NCI-H1417 treated with DMSO at 0.1 percent for 48 hours (cell line): ENCODE results near the gene CDH13.

Experiments used
- DNase-seq: peaks from one replicate; lab custom pipeline; 2025; lab: John Stamatoyannopoulos, UW

CDH13 gene

DNA sequence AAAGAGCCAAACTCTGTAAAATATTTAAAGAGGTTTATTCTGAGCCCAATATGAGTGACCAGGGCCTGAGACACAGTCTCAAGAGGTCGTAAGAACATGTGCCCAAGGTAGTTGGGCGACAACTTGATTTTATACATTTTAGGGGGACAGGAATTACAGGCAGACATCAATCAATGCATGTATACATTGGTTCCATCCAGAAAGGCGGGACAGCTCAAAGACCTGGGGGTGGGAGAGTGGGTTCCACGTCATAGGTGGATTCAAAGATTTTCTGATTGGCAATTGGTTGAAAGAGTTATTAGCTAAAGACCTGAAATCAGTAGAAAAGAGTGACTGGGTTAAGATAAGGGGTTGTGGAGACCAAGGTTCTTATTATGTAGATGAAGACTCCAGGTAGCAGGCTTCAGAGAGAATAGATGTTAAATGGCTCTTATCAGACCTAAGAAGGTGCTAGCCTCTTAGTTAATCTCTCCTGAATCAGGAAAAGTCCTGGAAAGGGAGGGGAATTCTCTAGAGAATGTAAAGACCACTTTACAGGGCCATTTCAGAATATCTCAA is 1213.4 kb downstream of the CDH13 start:
- DNase-seq, result no peak

DNA sequence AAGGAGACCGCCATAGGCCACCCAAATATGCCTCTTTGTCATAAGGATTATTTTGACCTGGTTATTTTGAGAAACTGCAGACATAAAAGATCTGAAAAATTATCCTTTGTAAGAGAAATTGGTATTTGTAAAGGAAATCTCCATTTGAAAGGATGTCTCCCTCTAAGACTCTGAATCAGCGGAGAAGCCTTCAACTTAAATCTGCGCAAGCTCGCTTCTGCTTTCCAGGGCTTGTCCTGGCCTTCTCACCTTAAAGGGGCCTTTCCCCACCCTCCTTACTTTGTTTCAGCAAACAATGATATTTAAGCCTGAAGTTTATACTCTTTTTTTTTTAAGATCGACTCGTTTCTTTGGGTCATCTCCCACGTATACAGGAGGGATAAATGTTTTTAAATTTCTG is 1215.5 kb downstream of the CDH13 start:
- no peak for DNase-seq

DNA sequence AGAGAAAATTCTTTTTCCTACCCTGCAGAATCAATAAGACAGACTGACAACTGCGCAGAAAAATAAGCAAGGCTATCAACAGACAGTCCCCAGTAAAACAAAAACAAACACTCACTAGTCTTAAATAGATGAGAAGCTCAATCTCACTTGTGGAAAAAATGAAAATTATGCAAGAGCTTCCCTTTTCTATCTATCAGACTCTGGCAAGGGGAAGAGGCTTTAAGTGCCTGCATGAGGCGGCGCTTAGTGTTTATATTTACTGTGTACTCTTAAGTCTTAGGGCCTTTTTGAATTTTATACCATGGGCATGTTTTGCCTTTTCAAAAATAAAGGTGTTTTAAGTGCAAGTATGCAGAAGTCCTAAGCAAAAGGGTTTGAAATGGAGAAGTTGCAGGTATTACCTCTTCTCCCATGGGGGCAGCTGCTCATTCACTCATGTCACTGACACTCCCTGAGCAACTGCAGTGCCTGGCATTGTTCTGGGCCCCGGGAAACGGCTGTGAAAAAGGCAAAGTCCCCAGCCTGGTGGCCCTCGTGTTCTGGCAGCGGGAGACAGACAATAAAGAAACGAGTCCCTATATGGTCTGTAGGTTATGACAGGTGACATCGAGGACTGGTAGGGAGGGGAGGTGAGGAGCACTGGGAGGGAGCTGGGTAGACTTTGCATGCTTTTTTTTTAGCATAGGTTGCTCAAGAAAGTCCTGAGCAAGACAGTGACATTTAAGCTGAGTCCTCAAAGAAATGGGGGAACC is 1216.2 kb downstream of the CDH13 start:
- no peak for DNase-seq

DNA sequence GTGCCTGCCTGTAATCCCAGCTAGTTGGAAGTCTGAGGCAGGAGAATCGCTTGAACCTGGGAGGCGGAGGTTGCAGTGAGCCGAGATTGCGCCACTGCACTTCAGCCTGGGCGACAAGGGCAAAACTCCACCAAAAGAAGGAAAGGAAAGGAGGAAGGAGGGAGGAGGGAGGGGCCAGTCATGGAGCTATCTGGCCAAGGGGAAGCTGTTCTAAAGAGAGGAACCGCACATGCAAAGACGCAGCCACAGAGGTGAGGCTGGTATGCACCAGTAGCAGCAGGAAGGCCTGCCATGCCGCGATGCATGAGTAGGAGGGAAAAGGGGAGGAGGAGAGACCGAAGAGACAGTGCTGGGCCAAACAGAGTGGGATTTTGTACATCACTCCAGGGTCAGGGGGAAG is 1216.9 kb downstream of the CDH13 start:
- DNase-seq, result no peak

DNA sequence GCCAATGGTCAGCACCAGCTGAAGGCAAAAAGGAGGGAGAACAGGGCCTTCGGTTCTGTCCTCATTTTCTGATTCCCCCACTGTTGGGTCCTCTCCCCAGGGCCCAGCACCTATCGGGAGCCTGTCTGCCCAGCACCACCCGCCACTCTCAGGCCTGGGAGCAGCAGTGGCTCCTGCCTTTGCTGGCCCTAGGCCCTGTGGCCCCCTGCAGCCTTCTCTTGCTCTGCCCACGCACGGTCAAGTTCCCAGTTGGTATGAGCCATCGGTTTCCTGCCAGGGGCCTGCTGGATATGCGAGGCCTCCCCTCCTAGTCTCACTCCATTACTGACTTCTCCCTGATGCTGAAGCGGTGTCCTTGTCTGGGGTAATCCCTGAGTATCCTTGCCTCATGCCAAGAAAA is 1218.5 kb downstream of the CDH13 start:
- no peak for DNase-seq

DNA sequence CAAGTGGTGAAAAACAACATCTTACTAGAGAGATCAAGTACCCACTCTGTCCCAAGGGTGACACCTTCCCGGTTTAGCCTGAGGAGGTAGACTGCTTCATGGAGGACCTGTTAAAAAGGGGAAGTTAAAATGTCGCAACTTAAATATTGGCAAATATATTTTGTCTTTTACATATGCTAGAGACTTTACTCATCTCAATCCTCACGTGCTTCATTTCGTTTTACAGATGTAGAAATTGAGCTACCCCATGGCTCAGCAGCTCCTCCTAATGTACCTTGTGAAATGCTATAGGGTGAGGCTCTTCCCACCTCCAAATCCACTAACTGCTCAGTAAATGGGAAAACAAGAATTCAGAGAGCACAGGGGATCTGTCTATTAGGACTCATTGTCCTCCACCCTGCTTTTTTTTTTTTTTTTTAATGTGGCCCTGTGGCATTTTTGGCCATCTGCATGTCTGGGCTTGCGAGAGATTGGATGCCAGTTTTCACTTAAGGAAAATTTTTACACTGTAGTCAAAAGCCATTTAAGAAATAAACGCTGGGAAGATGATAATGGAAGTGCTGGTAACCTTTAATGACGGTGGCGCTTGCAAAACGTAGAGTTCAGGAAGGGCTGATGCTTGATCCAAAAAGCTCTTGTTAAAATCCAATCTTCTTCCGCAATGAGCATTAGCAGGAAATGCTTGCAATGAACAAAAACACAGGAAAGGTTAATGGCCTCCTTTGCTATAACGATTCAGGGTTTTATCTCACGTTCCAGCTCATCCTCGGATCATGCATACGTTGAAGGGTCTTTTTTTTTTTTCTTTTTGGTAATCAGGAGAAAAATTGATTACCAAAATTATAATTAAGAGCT is 1220.8 kb downstream of the CDH13 start:
- no peak for DNase-seq

DNA sequence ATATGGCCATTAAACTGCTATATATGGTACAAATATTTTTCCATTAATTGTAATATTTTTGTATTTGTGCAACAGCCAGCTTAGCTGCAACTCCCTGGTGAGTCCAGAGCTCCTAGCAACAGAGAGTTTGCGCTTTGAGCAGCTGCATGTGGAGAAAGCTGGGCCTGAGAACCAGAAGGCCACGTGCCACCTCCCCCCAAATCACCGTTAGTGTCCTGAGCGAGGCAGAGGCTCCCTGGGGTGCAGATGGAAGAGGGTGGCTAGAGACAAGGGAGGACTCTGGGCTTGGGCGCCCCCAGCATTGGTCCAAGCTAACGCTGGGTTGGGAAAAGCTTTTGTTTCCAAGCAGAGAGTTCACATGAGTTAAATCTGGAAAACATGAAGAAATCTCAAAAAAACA is 1222.7 kb downstream of the CDH13 start:
- no peak for DNase-seq
